DLD1 (cell line): ENCODE results near the gene PRKAR1A.
"Not testable (repeated sequence)": the region's sequence is repeated elsewhere in the genome, so short reads cannot be mapped to it uniquely, and the experiment has no call there.

Experiments
- in situ Hi-C: cut with HindIII; loops from 2 replicates; pipeline ENCODE4 v1.10.0; 2017; ENCODE audit warnings: low sequenced_read_pairs

Gene PRKAR1A

DNA sequence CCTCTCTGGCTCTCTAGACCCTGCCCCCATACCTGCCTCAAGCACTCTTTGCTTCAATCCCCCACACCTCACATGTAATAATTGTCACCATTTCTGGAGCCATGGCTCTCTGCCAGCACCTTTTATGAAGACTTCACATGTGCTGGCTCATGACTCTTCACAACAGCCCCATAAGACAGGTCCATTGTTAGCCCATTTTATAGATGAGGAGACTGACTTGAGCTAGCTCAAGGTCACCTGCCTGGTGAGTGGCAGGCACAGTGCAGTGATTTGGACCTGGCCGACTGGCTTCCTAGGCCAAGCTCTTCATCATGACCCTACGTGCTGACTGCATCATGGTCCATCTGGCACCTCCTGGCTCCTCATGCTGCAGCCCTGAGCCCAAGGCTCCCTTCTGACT lies 63.9 kb downstream of the PRKAR1A start:
- in situ Hi-C loops = no loop called here

DNA sequence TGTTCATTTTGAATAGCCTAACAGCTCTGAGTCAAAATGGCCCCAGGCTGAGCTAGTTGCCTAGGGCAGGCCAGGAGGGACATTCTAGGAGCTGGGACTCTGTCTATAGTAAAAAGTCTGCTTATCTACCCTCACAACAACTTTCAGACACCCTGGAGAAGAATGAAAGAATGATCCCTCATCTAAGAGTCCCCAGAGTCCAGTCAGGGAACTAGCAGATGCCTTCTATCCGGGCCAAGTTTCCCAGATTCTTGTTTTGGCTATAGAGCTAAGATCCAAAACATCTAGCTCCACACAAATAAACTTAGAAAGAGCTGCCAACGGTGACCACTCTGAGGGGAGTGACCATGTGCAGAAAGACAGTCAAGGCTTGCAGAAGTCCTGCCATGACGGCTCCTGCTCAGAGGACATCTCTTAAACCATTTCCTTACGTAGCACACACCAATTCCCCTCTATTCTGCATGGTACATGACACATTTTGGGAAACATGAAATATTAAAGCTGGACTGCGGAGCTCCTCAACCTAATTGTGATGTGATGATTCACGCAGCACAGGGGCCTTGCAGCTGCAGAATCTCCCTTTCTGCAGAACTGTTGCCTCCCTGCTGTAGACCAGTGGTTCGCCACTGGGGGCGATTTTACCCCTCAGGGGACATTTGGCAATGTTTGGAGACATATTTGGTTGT lies 64.7 kb downstream of the PRKAR1A start:
- in situ Hi-C loops = no loop called here

DNA sequence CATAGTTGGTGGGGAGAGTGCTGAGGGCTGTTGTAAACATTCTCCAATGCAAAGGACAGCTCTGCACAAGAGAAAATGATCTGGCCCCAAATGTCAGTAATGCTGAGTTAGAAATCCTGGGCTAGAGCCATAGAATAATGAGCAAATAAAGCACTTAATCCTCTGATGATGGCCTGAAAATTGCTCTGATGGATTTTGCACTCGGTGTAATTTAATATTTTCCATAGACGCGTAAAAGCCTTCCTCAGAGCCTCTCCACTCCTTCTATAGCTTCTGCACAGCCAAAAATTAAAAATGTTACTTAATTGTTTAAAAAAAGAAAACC lies 65.2 kb downstream of the PRKAR1A start:
- in situ Hi-C loops = no loop called here

DNA sequence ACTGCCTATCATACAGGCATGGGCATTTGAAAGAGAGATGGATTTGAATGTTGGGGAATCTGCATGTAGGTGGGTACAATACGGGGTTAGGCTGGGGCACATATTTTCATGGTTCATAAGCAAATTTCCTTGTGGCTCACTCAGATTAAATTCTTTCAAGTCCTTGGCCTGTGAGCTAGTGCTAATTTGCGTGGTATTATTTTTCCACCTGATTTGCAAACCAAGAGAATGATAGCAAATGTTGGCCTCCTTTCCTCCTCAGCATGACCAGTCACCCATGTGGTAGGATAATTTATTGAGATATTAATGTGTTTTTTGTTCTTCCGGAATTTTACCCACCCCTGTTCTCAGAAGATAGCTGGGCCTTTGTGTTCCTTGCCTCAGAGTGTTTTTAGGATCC lies 66.0 kb downstream of the PRKAR1A start:
- in situ Hi-C loops = no loop called here

DNA sequence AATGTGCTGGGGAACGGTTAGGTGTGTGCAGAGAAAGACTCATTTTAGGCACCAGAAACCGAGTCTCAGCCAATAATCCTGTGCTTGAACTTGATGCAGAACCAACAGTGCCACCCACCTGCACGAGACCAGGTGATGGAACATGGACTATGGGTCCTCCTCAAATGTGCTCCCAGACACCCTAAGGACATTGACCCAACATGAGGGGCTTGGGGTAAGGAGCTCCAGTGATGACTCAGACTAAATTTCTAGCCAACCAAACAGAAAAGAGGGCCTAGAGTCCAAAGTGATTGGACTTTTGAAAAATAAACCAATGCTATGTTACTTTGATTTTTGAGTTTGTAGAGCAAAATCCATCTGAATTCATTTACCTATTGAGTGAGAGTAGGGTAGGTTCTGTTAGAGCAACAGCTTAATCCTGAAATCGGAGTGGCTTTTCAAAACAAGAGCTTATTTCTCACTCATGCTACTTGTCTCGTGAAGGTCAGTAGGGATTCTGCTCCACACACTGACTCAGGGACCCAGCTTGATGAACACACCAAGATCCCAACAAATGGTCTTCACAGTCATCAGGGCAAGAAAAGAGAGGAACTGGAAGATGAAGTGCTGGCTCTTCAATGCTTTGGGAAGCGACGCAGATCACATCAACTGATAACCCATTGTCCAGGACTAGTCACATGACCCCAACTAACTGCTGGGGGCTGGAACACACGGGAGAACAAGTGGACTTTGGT lies 67.1 kb downstream of the PRKAR1A start:
- in situ Hi-C loops = no loop called here

DNA sequence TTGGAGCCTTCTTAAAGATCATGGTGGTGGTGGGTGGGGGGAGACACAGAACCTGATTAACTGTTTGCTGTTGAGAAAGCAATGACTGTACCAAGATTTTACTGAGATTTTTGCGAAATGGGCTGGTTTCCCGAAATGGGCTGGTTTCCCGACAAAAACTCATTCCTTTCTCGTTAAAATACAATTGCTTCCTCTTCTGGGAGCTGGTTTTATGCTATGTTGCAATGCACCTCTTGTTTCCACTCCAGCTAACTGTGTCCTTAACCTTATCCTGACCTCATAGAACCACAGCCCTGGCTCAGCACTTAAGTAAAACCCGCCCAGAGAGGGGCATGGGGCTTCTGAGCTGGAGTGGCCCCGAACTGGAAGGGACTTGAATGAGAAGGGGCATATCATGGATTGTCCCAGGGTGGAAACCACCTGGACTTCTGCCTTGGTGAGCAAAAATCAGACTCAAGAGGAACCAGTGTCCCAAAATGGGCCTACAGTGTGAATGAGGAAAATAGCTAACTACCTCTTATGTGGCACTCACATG lies 68.1 kb downstream of the PRKAR1A start:
- in situ Hi-C loops = no loop called here

DNA sequence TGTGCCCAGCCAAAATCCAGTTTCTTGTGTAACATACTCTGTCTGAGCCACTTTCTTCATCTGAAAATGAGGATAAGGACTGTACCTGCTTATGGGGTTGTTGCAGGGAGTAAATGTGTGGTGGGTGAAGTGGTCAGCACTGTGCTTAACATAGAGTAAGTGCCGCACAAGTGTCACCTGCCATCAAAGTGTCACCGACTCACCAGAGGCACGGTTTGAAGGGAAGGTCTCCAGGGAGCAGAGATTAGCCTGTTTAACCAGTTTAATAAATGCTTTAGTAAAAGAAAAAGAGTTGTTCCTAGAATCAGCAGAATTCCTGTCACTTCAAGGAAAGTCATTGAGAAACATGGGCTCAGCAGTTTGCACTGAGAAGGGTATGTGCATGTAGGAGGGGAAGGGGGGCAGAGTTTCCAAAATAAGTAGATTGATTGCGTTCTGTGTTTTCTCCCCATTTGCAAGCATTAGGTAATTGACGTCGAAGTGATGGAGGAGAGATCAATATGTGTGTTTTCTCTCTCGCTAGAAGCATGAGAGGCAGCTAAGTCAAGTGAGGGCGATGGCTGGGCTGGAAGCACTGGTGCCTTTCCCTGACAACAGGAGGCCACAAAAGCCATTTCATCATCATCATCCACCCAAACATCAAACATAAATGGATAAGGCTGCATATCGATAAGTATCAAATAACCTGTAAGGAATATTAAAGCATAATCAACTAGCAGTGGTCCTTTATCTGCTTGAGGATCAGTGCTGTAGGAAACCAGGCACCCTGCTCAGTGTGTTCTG lies 69.8 kb downstream of the PRKAR1A start:
- in situ Hi-C loops = no loop called here

DNA sequence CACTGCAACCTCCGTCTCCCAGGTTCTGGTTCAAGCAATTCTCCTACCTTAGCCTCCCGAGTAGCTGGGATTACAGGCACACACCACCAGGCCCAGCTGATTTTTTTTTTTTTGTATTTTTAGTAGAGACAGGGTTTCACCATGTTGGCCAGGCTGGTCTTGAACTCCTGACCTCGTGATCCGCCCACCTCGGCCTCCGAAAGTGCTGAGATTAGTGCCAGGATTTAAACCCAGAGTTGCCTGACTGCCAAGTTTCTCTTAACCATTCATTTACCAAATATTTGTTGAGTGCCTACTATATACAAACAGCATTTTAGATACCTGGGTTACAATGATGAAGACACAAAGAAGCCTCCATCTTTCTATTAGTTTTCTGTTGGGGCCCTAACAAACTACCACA lies 70.6 kb downstream of the PRKAR1A start:
- in situ Hi-C loops = not testable (repeated sequence)

DNA sequence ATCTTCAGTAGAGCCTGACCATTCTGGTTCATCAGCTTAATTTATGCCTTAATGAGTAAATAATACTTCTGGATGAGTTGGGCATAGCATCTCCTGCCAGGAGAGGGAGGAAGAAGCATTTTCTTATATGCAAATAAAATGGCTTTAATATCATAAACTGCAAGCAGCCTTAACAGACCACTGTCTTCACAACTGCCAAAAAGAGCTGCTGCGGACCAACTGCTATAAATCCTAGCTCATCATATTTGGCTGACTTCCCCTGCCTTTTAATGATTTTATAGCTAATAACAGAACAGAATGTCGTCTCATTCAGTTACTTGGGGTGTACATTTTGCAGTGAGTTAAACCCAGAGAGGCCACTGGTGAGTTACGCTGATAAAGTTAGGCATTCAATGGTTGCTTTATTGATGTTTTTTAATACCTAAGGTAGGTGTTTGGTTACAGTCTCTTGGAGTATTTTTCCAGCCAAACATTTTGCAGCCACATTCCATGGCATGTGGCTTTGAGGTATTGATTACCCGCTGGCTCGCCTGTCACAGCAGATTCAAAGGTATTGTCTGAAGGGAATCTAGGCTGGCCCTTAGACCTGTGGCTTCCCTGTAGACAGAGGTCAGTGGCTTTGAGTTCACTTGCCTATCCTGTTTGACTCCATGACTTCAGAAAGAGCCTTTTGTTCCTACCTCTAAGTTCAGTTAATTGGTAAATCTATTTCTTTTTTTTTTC lies 72.5 kb downstream of the PRKAR1A start:
- in situ Hi-C loops = no loop called here

DNA sequence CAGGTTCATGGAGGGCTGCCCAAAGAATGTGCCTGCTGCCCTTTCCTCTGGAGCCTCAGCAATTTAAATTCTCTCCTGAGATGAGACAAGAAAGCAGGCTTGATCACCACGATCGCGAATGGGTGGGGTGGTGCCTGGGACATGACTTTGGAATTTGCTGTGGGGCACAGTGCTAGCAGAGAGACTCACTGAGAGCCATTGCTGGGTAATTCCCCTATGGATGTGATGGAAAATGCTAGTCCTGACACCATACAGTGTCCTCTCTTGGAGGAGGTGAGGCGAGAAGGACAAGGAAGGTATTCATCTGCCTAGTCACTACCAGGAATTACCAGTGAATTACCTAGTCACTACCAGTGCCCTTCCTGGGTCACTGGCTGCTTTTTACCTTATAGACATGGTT lies 73.4 kb downstream of the PRKAR1A start:
- in situ Hi-C loops = no loop called here

DNA sequence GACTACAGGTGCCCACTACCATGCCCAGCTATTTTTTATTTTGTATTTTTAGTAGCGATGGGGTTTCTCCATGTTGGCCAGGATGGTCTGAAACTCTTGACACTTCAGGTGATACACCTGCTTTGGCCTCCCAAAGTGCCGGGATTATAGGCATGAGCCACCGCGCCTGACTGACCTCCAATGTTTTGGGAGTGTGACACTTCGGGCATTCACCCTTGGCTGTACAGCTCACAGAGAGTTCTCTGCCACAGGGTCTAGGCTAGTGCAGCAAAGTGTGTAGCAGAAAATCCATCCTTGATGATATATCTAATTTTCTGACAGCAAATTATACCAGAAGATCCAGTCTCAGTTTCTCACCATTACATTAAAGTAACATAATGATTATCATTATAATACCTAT lies 74.8 kb downstream of the PRKAR1A start:
- in situ Hi-C loops = no loop called here

DNA sequence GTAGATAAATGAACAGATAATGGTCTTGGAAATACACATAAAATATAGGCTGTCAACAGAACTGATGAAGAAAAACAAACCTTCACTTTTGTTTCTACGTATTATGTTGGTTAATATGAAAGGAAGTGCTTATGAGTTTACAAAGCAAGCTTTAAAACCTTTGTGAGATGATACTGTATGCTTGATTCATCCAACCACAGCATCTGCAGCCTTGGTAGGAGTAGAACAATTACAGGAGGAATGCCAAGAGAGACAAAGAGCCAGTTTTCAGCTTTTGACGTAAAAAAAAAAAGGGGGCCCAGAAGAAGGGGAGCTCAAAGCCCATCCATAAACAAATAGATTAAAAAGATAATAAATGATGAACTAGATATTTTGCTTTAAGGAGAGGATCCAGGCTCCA lies 75.6 kb downstream of the PRKAR1A start:
- in situ Hi-C loops = no loop called here

DNA sequence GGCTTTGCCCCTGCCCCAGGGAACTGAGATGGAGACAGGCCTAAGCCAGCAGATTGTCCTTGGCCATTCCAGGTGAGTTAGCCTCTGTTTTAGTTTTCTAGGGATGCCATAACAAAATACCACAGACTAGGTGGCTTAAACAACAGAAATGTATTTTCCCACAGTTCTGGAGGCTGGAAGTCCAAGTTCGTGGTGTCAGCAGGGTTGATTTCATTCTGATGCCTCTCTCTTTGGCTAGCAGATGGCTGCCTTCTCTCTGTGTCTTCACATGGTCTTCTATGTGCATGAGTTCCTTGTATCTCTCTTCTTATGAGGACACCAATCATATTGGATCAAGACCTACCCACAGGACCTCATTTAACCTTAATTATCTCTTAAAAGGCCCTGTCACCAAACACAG lies 76.1 kb downstream of the PRKAR1A start:
- in situ Hi-C loops = no loop called here

DNA sequence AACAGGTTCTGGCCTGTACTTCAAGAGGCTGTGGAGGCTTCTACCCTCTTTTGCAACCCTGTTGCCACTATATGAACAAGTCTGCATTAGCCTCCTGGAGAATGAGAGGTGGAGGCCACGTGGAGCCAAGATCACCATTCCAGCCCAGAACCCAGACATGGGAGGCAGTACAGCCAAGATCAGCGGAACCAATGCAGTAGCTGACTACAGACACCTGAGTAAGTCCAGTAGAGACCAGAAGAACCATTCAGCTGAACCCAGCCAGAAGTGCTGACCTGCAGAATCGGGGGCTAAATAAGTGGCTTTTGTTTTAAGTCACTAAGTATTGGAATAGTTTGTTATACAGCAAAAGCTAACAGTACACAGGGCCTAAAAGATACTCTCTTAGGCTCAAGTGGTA lies 76.9 kb downstream of the PRKAR1A start:
- in situ Hi-C loops = no loop called here

DNA sequence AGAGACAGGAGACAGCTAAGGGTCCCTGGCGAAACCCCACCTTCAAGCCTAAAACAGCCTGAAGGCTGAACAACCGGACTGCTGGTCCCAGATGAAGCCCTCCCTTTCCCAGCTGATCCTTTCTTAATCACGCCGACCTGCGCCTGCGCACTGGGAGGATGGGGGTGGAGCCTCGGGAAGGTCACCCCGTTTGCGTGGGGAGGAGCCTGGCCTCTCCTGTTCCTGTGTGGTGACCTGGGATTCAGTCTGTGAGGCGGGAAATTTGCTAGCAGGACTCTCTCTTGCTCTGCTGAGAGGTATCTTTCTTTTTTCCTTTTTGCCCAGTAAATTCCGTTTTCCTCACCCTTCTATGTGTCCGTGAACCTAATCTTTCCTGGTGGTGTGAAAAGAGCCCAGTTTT lies 79.4 kb downstream of the PRKAR1A start:
- in situ Hi-C loops = no loop called here

DNA sequence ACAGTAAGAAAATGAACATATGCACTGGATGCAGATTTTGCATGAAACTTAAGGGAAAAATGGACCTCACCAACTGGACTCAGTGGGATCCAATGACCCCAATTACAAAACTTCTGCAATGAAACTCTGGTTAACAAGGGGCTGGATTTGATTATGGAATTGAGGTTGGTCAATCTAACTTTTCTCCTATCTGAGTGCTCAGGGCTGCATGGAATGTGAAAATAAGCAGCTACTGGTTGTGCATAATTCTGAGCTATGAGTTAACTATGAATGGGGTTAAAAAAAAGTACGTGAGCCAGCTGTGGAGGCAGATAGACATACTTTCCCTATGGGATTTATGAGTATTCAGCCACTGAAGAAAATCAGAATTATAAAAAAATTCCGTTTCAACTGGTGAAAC lies 79.8 kb downstream of the PRKAR1A start:
- in situ Hi-C loops = no loop called here

DNA sequence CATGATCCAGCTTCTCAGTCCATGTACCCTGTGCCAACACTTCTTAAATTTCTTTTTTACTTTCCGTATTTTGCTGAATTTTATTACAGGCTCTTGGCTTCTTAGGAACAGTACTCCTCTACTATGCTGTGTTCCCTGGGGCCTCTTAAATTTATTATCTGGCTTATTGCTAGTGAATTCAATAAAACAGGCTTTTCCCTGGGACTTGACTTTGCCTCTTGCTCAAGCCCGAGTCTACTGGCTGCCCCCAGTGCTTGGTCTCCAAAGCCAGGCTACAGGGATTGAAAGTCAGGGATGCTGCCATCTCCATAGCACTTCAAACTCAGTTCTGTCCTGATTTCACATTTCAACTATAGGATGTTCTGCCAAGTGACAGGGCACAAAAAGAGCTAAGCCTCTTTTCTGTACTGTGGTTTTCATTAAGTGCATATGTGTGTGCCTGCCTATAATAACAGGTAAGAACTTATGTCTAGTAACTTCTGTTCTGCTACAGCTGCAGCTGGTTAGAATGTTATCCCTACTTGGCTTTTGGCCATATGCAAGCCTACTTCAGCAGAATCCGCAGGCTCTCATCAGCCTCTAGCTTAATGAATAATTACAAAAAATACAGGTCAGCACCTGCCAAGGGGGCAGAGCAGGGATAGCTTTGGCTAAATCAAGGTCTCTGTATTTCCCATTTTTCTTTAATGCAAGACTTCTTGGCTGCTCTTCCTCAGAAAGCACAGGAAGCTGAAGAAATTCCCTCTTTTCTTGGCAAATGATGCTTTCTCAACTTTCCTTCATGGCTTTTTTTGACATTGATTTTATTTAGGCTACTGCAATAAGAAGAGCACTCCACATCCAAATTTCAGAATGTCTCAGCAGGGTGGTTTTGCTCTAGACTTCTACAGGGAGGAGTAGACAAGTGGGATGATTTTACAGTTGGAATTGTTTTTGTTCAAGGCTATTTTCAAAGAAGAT lies 80.7 kb downstream of the PRKAR1A start:
- in situ Hi-C loops = no loop called here

DNA sequence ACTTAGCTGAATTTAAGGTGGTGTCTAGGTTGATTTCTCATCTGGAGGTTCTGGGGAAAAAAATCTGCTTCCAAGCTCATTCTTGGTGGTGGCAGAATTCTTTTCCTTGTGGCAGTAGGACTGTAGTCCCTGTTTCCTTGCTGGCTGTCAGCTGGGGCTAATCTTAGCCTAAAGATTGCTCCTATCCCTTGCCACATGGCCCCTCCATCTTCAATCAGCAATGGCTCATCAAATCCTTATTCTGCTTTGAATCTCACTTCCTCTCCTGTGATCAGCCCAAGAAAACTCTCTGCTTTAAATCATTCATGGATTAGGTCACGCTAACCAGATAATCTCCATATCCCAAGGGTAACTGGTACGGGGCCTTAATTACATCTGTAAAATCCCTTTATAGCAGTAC lies 82.3 kb downstream of the PRKAR1A start:
- in situ Hi-C loops = no loop called here

DNA sequence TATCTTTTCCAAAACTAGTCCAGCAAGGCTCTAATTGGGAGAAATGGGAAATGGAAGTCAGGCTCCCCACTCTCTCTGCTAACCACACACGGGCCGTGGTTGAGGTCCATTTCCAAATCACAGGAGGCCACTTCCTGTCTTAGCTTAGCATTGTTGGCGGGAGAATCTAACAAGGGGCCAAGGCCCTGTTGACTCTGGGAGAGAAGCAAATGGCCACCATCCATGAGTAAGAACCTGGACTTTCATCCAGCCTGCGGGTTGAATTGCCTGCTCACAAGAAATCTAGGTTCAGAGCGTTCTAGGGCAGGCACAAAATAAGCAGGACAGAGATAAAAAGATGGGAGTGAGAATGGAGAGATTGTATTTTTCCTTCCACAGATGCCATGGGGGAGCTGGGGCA lies 83.3 kb downstream of the PRKAR1A start:
- in situ Hi-C loops = no loop called here

DNA sequence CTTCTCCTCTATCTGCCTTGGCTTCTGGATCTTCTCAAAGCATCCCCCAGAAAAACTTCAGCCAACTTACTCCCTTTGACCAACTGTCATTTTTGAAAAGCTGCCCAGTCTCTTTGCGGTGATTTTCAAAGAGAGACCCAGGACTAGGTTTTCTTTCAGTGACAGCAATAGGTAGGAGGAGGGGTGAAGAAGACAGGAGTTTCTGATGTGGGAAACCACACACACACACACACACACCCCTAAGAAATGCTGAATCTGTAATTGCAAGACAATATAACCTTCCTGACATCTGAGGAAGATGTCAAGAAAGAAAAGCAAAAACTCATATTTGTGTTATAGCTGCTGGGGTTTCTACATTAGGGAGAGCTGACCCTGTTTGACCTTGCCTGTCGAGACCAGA lies 83.8 kb downstream of the PRKAR1A start:
- in situ Hi-C loops = no loop called here
